ENCODE results near the gene HOGA1. TPM values are rescaled to one million over a fixed set of nuclear protein-coding genes. Genes with fewer than 3 reads are reported as not detected.

Gene HOGA1
- total RNA-seq, 1 experiment from 2014 or later: 0.15 TPM

DNA sequence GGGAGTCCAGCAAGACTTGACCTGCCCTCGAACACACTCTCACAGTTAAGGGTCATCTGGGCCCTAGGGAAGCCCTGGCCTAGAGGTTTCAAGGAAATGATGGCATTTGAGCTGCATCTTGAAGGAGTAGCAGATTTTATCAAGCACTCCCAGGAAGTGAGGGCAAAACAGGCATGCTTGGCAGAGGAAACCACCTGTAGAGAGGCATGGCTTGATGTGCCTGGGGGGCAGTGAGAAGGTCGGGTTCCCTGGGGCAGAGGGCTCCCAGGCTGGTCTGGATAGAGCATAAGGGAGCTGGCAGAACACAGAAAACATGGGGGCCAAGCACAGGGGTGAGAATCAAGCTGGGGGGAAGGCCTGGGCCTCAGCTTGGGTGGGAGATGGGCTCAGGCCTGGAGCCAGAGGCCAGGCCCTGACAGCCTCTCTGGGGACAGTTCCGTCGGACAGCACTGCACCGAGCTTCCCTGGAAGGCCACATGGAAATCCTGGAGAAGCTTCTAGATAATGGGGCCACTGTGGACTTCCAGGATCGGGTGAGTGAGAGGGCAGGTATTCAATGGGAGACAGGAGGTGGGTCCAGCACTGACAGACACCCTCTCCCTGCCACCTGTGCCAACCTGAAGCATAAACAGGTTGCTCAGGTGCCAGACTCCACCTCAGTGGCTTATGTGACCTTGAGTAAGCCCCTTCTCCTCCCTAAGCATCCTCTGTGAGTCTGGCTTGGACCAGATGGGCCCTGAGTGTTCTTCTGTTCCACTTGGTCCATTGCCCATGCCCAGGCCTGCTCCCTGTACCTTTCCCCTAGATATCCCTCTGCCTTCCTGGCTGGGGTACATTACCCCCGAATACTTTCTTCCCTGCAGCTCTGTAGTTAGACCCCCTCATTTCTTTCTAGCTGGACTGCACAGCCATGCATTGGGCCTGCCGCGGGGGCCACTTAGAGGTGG is 3.5 kb upstream of the HOGA1 start:
- ATAC-seq: no peak
- TF ChIP-seq, protein P1, sequence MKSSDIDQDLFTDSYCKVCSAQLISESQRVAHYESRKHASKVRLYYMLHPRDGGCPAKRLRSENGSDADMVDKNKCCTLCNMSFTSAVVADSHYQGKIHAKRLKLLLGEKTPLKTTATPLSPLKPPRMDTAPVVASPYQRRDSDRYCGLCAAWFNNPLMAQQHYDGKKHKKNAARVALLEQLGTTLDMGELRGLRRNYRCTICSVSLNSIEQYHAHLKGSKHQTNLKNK (CRISPR knock-in tag; IDR thresholded peaks at IDR 0.05): no peak
- TF ChIP-seq, protein P2, sequence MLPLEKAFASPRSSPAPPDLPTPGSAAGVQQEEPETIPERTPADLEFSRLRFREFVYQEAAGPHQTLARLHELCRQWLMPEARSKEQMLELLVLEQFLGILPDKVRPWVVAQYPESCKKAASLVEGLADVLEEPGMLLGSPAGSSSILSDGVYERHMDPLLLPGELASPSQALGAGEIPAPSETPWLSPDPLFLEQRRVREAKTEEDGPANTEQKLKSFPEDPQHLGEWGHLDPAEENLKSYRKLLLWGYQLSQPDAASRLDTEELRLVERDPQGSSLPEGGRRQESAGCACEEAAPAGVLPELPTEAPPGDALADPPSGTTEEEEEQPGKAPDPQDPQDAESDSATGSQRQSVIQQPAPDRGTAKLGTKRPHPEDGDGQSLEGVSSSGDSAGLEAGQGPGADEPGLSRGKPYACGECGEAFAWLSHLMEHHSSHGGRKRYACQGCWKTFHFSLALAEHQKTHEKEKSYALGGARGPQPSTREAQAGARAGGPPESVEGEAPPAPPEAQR (CRISPR knock-in tag; IDR thresholded peaks at IDR 0.05): no peak
- TF ChIP-seq, protein P3, sequence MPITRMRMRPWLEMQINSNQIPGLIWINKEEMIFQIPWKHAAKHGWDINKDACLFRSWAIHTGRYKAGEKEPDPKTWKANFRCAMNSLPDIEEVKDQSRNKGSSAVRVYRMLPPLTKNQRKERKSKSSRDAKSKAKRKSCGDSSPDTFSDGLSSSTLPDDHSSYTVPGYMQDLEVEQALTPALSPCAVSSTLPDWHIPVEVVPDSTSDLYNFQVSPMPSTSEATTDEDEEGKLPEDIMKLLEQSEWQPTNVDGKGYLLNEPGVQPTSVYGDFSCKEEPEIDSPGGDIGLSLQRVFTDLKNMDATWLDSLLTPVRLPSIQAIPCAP (CRISPR knock-in tag; IDR thresholded peaks at IDR 0.05): no peak
- TF ChIP-seq ELF4 (CRISPR knock-in tag; IDR thresholded peaks at IDR 0.05; ENCODE audit: low read depth) (no peak), HMGA2 (CRISPR knock-in tag; IDR thresholded peaks at IDR 0.05) (no peak), NR3C1 (CRISPR knock-in tag; conservative IDR thresholded peaks at IDR 0.05; ENCODE audit: low read depth) (no peak), ZNF281 (CRISPR knock-in tag; IDR thresholded peaks at IDR 0.05) (no peak), GABPB1 (CRISPR knock-in tag; IDR thresholded peaks at IDR 0.05) (no peak), JUN (CRISPR knock-in tag; IDR thresholded peaks at IDR 0.05) (no peak)
- TF ChIP-seq, protein P4, sequence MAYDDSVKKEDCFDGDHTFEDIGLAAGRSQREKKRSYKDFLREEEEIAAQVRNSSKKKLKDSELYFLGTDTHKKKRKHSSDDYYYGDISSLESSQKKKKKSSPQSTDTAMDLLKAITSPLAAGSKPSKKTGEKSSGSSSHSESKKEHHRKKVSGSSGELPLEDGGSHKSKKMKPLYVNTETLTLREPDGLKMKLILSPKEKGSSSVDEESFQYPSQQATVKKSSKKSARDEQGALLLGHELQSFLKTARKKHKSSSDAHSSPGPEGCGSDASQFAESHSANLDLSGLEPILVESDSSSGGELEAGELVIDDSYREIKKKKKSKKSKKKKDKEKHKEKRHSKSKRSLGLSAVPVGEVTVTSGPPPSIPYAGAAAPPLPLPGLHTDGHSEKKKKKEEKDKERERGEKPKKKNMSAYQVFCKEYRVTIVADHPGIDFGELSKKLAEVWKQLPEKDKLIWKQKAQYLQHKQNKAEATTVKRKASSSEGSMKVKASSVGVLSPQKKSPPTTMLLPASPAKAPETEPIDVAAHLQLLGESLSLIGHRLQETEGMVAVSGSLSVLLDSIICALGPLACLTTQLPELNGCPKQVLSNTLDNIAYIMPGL (CRISPR knock-in tag; IDR thresholded peaks at IDR 0.05): no peak
- no peak for DNase-seq (ENCODE audit: low spot score)
- ChIA-PET POLR2A (no interaction called here), CTCF (interaction anchor here (1.9 to 2.3 kb wide), 3 partner anchors 8 to 46 kb away, joined by 6 to 11 read pairs (median 6); partner anchors contain the start of gene ANKRD2)
- Mint-ChIP-seq H3K36me3 (no peaks in the 10 kb centered on the region), H3K4me1 (0 out of 2 replicates have a peak, but pooled peaks cover 7% of the 10 kb centered on the region), H3K9me3 (no peaks in the 10 kb centered on the region), H3K27me3 (ENCODE audit: low read depth) (no peaks in the 10 kb centered on the region), H3K4me3 (no peak overlapping the region), H3K27ac (no peak overlapping the region)

DNA sequence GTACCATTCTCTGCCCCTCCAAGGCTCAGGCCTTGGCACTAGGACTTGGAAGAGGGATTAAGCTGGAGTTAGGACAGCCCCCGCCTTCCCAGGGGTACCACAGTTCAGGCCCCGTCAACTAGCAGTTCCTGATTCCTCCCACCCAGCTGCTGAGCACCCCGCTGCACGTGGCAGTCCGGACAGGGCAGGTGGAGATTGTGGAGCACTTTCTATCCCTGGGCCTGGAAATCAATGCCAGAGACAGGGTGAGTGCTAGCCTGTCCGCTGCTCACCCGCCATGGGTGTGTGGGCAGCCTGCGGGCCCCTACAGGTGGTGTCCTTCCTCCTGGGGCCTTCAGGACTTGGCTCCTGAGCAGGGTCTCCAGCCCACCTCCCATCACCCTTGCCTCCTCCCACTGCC is 2.0 kb upstream of the HOGA1 start:
- ChIA-PET POLR2A (no interaction called here), CTCF (interaction anchor here (2.1 to 2.3 kb wide), 2 partner anchors 10 to 48 kb away, joined by 6 to 11 read pairs; partner anchors contain the start of gene ANKRD2)
- DNase-seq (ENCODE audit: low spot score) (no peak), ATAC-seq (no peak)
- H3K9me3 Mint-ChIP-seq: no peaks in the 10 kb centered on the region
- no peak overlapping the region for H3K27ac Mint-ChIP-seq
- no peaks in the 10 kb centered on the region for H3K36me3 Mint-ChIP-seq
- 0 out of 2 replicates have a peak, but pooled peaks cover 7% of the 10 kb centered on the region for H3K4me1 Mint-ChIP-seq
- no peak overlapping the region for H3K4me3 Mint-ChIP-seq
- no peaks in the 10 kb centered on the region for H3K27me3 Mint-ChIP-seq (ENCODE audit: low read depth)
- TF ChIP-seq CREB1 (CRISPR knock-in tag; IDR thresholded peaks at IDR 0.05) (no peak), PRRX2 (CRISPR knock-in tag; IDR thresholded peaks at IDR 0.05) (no peak), SMAD4 (CRISPR knock-in tag; IDR thresholded peaks at IDR 0.05) (no peak), NR2C2 (CRISPR knock-in tag; IDR thresholded peaks at IDR 0.05) (no peak), NR1H2 (CRISPR knock-in tag; IDR thresholded peaks at IDR 0.05) (no peak), ZNF532 (CRISPR knock-in tag; IDR thresholded peaks at IDR 0.05; ENCODE audit: borderline replicate concordance) (no peak), ATF6 (CRISPR knock-in tag; IDR thresholded peaks at IDR 0.05) (no peak), ZNF138 (CRISPR knock-in tag; conservative IDR thresholded peaks at IDR 0.05) (no peak), GTF2I (CRISPR knock-in tag; conservative IDR thresholded peaks at IDR 0.05) (no peak)
